GM21825 (cell line): ENCODE results near the gene NTSR1.

Experiments
- ATAC-seq: cut with Tn5 transposase; IDR thresholded peaks from one replicate; pipeline ENCODE4 v1.9.1; 2021; ENCODE audit warnings: mild to moderate bottlenecking, moderate library complexity; ENCODE audit not compliant: unreplicated experiment

The NTSR1 gene

GRCh38 chr20:62811720-62812119 is 103.1 kb downstream of the NTSR1 start:
- no peak for ATAC-seq
